Esophagus squamous epithelium (tissue), 4 donors: ENCODE results near the gene CFAP299.

Source experiments
- CTCF ChIP-seq, 6 experiments: fragments of 450-650 bp in 4 of 6; fragments of 200-600 bp in 2 of 6; sonication (generic) in 2 of 6; IDR thresholded peaks; one replicate each; pipeline ENCODE4 v1.5.1; 2016 to 2019; ENCODE audit warnings: antibody characterized with exemption in 6 of 6, mild to moderate bottlenecking in 4 of 6, moderate library complexity in 4 of 6
- POLR2A ChIP-seq, 4 donors: fragments of 450-650 bp; IDR thresholded peaks; one replicate each; pipeline ENCODE4 v1.6.1; 2017; ENCODE audit warnings: antibody characterized with exemption in 4 of 4, mild to moderate bottlenecking in 4 of 4, moderate library complexity in 3 of 4

GRCh38 chr4:80967346-80967745 lies 631.8 kb downstream of the CFAP299 start:
- no peak for TF ChIP-seq POLR2A (IDR thresholded peaks at IDR 0.05)
- TF ChIP-seq CTCF (IDR thresholded peaks at IDR 0.05): no peak
